Thyroid gland (tissue), 4 donors: Measurements from ENCODE around the gene SGF29. TPM values are rescaled to one million over a fixed set of nuclear protein-coding genes. Genes with fewer than 3 reads are reported as not detected.

Source experiments
- DNase-seq, 2 donors: peaks; one replicate each; pipeline ENCODE4 v3.0.0-alpha.2; 2019
- H3K27ac ChIP-seq, 3 donors: fragments of 200-600 bp; sonication (generic); 1 replicate in 2 of 3; 2 replicates in 1 of 3; pipeline ENCODE4 v1.5.1; 2016 to 2019; ENCODE audit warnings: mild to moderate bottlenecking in 1 of 3, moderate library complexity in 1 of 3
- H3K27me3 ChIP-seq: fragments of 200-600 bp; sonication (generic); one replicate; pipeline ENCODE4 v1.5.1; 2019
- H3K36me3 ChIP-seq, 2 donors: fragments of 200-600 bp; sonication (generic); one replicate each; pipeline ENCODE4 v1.5.1; 2016 to 2019
- H3K4me1 ChIP-seq, 2 donors: fragments of 200-600 bp; sonication (generic); one replicate each; pipeline ENCODE4 v1.5.1; 2017 to 2019
- H3K4me3 ChIP-seq, 3 donors: fragments of 200-600 bp; sonication (generic); replicated peaks in 1 of 3; 1 replicate in 2 of 3; 2 replicates in 1 of 3; pipeline ENCODE4 v1.5.1; 2016; ENCODE audit warnings: mild to moderate bottlenecking in 1 of 3
- H3K9me3 ChIP-seq: fragments of 200-600 bp; sonication (generic); one replicate; pipeline ENCODE4 v1.5.1; 2017
- POLR2A ChIP-seq, 2 donors: fragments of 450-650 bp; IDR thresholded peaks; one replicate each; pipeline ENCODE4 v1.6.1; 2017; ENCODE audit warnings: antibody characterized with exemption in 2 of 2, mild to moderate bottlenecking in 2 of 2, moderate library complexity in 1 of 2
- WGBS, 2 donors: methylation state at CpG; one replicate each; pipeline ENCODE4 v1.1.5; 2017; 5-methylcytosine and 5-hydroxymethylcytosine counted together
- intact Hi-C: fragments of 100-400 bp; cut with DNase I; formaldehyde crosslinking; loops from one replicate; pipeline ENCODE4 v1.15.1; 2023
- total RNA-seq, 4 donors: library from RNA; depleted of rRNA; stranded (reverse); fragments of >200 nt; gene quantifications; one replicate each; pipeline ENCODE4 v1.2.3, GENCODE V29; 2016
- TF ChIP-seq, protein P1 (sequence below), 6 experiments: fragments of 200-600 bp in 3 of 6; fragments of 450-650 bp in 3 of 6; sonication (generic) in 3 of 6; IDR thresholded peaks; one replicate each; pipeline ENCODE4 v1.5.1; 2016 to 2019; ENCODE audit warnings: antibody characterized with exemption in 6 of 6, mild to moderate bottlenecking in 2 of 6, inconsistent platforms in 1 of 6, moderate library complexity in 1 of 6

Gene SGF29
- total RNA-seq, 4 donors from 2014 or later: 31.8 to 41.9 (median 36.9) TPM

- Histone ChIP-seq H3K27me3 (no peaks in the 10 kb centered on the region), H3K9me3 (no peaks in the 10 kb centered on the region), H3K36me3 (peaks cover 0 to 4% of the 10 kb centered on the region in 2 donors), H3K4me1 (peaks cover 3% of the 10 kb centered on the region in 2 donors), H3K4me3 (no peak overlapping the region), H3K27ac (no peak overlapping the region)
- 52 to 75% methylated on average over 4 to 6 of the region's 6 CpGs for WGBS, 2 donors
- intact Hi-C loops: no loop called here
- TF ChIP-seq, protein P1, sequence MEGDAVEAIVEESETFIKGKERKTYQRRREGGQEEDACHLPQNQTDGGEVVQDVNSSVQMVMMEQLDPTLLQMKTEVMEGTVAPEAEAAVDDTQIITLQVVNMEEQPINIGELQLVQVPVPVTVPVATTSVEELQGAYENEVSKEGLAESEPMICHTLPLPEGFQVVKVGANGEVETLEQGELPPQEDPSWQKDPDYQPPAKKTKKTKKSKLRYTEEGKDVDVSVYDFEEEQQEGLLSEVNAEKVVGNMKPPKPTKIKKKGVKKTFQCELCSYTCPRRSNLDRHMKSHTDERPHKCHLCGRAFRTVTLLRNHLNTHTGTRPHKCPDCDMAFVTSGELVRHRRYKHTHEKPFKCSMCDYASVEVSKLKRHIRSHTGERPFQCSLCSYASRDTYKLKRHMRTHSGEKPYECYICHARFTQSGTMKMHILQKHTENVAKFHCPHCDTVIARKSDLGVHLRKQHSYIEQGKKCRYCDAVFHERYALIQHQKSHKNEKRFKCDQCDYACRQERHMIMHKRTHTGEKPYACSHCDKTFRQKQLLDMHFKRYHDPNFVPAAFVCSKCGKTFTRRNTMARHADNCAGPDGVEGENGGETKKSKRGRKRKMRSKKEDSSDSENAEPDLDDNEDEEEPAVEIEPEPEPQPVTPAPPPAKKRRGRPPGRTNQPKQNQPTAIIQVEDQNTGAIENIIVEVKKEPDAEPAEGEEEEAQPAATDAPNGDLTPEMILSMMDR (IDR thresholded peaks at IDR 0.05): no peak
- no peak for TF ChIP-seq POLR2A (IDR thresholded peaks at IDR 0.05)
- no peak for DNase-seq
These were observed 48.8 kb downstream of the SGF29 start for GRCh38 chr16:28602529-28602928.

- intact Hi-C loops: no loop called here
- TF ChIP-seq, protein P1 (IDR thresholded peaks at IDR 0.05): no peak
- no peak for TF ChIP-seq POLR2A (IDR thresholded peaks at IDR 0.05)
- Histone ChIP-seq H3K27ac (no peak overlapping the region), H3K27me3 (no peaks in the 10 kb centered on the region), H3K4me3 (no peak overlapping the region), H3K9me3 (no peaks in the 10 kb centered on the region), H3K36me3 (peaks cover 0 to 4% of the 10 kb centered on the region in 2 donors), H3K4me1 (peaks cover 0 to 3% of the 10 kb centered on the region in 2 donors)
- DNase-seq: no peak
- 82 to 89% methylated on average over 8 to 10 of the region's 11 CpGs for WGBS, 2 donors
These were observed 49.9 kb downstream of the SGF29 start for GRCh38 chr16:28603381-28604185.

DNA sequence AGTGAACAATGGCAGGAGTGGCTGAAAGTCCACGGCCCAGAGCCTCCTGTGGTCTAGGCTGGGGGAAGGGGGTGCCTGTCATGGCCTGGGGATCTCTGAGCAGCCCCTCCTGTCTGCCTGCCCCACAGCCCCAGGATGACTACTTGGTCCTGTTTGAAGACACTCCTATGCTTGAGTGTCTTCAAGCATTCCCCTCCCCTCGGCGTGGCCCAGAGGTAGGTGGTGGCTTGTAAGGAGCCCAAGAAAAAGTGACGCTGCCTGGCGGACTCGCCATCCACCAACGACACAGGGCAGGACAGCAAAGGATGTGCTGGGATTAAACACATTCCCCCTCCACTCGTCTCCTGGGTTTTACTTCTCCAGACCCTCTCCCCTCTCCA, 50.5 kb downstream of the SGF29 start:
- H3K27ac ChIP-seq: no peak overlapping the region
- TF ChIP-seq, protein P1 (IDR thresholded peaks at IDR 0.05): no peak
- TF ChIP-seq POLR2A (IDR thresholded peaks at IDR 0.05): no peak
- intact Hi-C loops: no loop called here
- DNase-seq: no peak
- no peaks in the 10 kb centered on the region for H3K9me3 ChIP-seq
- H3K27me3 ChIP-seq: no peaks in the 10 kb centered on the region
- peaks cover 0 to 4% of the 10 kb centered on the region in 2 donors for H3K36me3 ChIP-seq
- H3K4me1 ChIP-seq: peaks cover 3 to 9% of the 10 kb centered on the region in 2 donors
- H3K4me3 ChIP-seq: no peak overlapping the region
- 73 to 75% methylated on average over 8 of the region's 8 CpGs for WGBS, 2 donors

GRCh38 chr16:28606291-28607115, 52.8 kb downstream of the SGF29 start:
- no peak for DNase-seq
- Histone ChIP-seq H3K4me3 (no peak overlapping the region), H3K4me1 (peaks cover 18 to 30% of the 10 kb centered on the region in 2 donors), H3K9me3 (no peaks in the 10 kb centered on the region), H3K27ac (no peak overlapping the region), H3K36me3 (peaks cover 0 to 4% of the 10 kb centered on the region in 2 donors), H3K27me3 (no peaks in the 10 kb centered on the region)
- intact Hi-C loops: no loop called here
- 91% methylated on average over 12 to 16 of the region's 16 CpGs for WGBS, 2 donors
- no peak for TF ChIP-seq POLR2A (IDR thresholded peaks at IDR 0.05)
- TF ChIP-seq, protein P1 (IDR thresholded peaks at IDR 0.05): no peak
